SIG-M5 (cell line): Measurements from ENCODE around the gene ERCC1.

Experiments used
- DNase-seq: peaks from one replicate; lab custom pipeline; 2025; lab: John Stamatoyannopoulos, UW

Gene ERCC1

GRCh38 chr19:45423589-45424190, at the start of gene ERCC1:
TSS of gene ERCC1 (minus strand) at chr19:45423917. CDS start at chr19:45423374, 543 bp downstream.
- DNase-seq, result peak; percentile 18

GRCh38 chr19:45473367-45473681, 49.6 kb upstream of the ERCC1 start:
- no peak for DNase-seq

GRCh38 chr19:45472563-45473366, 49.0 kb upstream of the ERCC1 start:
- no peak for DNase-seq

- no peak for DNase-seq
Observed at GRCh38 chr19:45471931-45472562, 48.3 kb upstream of the ERCC1 start.

- no peak for DNase-seq
Observed at GRCh38 chr19:45471111-45471930, 47.6 kb upstream of the ERCC1 start.

DNA sequence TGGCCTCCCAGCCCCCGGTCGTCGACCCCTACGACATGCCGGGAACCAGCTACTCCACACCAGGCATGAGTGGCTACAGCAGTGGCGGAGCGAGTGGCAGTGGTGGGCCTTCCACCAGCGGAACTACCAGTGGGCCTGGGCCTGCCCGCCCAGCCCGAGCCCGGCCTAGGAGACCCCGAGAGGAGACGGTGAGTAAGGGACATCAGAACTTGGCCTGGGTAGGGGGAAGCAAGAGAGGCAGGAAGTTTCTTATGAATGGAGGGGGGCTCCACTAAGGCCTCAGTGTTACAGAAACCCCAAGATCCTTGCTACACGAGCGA, 47.0 kb upstream of the ERCC1 start:
- DNase-seq, result no peak

GRCh38 chr19:45469945-45470761, 46.4 kb upstream of the ERCC1 start:
- DNase-seq, result no peak

- DNase-seq, result peak; percentile 70
Observed at GRCh38 chr19:45469132-45469944, 45.6 kb upstream of the ERCC1 start.

DNA sequence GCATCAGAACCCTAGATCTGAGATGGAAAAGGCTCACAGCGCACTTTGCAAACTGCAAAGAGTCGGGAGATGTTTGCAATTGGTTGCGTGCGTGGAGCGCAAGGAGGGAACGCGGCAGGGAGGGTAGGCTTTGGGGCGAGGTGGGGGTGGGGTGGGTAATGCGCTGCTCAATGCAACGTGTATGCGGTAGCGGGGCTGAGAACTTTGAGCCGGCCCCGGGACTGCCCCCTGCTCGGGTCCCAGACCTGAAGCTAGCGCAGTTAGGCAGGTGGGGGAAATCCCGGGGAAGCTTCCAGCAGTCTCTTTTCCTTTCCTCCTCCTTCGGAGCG, 45.0 kb upstream of the ERCC1 start:
- no peak for DNase-seq

- DNase-seq, result no peak
Observed at GRCh38 chr19:45468159-45468651, 44.5 kb upstream of the ERCC1 start.

DNA sequence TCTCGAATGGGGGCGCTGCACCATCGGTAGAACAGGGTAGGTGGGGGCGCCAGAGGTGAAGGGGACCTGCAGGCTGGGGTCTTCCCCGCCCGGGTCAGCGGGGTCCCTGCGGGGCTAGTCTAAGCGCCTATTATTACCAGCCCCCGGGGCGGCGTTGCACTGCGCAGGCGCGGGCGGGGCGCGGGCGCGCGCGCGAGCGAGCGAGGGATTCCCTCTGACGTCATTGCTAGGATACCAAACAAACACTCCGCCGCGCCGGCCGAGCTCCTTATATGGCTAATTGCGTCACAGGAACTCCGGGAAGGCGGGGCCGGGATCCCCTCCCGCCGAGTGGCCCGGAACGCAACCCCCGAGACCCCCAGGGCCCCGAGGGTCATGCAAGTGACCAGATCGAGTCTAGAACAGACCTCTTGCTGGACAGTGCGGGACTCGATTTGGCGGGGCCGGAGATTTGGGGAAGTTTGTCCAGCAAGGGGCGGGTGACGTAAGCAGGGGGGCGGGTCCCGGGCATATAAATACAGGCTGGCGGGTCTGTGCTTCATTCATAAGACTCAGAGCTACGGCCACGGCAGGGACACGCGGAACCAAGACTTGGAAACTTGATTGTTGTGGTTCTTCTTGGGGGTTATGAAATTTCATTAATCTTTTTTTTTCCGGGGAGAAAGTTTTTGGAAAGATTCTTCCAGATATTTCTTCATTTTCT, 43.9 kb upstream of the ERCC1 start, which contains the start of gene FOSB:
Gene FOSB, plus strand, starts transcription at position 541 of the 703 bp plus-strand sequence. CDS start 591 bp downstream, outside the sequence.
- no peak for DNase-seq

GRCh38 chr19:45467115-45467455, 43.4 kb upstream of the ERCC1 start:
- no peak for DNase-seq

GRCh38 chr19:45464852-45465441, 41.2 kb upstream of the ERCC1 start:
- no peak for DNase-seq

GRCh38 chr19:45464274-45464673, 40.6 kb upstream of the ERCC1 start:
- no peak for DNase-seq

- DNase-seq, result no peak
Observed at GRCh38 chr19:45463241-45463640, 39.5 kb upstream of the ERCC1 start.

- DNase-seq, result no peak
Observed at GRCh38 chr19:45462174-45462573, 38.5 kb upstream of the ERCC1 start.

DNA sequence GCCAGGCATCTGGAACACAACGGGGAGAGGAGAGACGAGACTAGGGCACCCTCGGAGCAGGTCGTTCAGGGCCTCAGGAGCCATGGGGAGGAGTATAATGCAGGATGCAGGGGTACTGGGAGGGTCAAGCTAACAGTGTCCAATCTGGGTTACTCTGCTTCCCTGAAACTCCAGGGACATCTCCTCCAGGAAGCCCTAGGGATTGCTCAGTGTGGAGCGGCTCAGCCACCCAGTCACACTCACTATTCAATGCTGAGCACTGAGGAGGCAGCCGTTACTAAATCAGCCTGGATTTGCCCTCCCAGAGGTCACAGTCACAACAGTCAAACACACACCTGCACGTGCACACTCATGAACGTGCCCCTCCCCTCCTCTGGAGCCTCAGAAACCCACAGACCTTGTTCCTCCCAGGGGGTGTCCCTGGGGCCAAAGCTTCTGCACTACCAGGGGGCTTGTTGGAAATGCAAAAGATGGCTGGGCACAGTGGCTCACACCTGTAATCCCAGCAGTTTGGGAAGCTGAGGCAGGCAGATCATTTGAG, 37.2 kb upstream of the ERCC1 start:
- no peak for DNase-seq

DNA sequence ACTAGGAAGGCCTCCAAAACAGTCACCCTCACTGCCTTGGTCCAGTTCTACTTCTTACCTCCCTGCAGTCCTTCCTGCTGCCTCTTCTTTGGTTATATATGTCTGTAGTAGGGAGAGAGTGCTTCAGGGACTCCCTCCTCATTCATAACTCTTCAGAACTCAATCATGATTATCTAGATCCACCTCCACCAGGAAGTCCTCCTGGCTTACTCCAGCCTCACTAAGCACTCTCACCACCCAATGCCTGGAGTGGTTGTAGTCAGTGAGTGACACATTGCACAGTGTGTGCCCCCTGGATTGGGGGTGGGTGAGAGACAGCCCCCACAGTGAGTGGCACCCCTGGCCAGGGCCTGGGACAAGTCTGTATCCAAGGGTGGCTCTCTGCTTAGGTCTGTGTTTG, 34.1 kb upstream of the ERCC1 start:
- DNase-seq, result no peak

DNA sequence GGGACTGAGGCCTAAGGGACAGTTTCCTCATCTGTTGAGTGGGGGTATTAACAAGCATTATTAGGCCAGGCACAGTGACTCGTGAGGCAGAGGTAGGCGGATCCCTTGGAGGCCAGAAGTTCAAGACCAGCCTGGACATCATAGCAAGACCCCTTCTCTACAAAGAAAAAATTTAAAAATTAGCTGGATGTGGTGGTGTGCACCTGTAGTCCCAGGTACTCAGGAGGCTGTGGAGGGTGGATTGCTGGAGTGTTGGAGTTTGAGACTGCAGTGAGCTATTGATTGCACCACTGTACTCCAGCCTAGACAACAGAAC, 32.7 kb upstream of the ERCC1 start:
- no peak for DNase-seq
